Measurements from ENCODE around the gene CDKN2D.

Gene CDKN2D

GRCh38 chr19:10568826-10569651 lies at the start of gene CDKN2D:
Gene CDKN2D (minus strand): TSS chr19:10568979. CDS start chr19:10568653, 326 bp downstream.
- DNase-seq = peak; percentile 99

- DNase-seq = peak; percentile 69
These were observed 48.8 kb upstream of the CDKN2D start for GRCh38 chr19:10617409-10618121.

- DNase-seq = no peak
These were observed 46.7 kb upstream of the CDKN2D start for GRCh38 chr19:10615429-10616023.

DNA sequence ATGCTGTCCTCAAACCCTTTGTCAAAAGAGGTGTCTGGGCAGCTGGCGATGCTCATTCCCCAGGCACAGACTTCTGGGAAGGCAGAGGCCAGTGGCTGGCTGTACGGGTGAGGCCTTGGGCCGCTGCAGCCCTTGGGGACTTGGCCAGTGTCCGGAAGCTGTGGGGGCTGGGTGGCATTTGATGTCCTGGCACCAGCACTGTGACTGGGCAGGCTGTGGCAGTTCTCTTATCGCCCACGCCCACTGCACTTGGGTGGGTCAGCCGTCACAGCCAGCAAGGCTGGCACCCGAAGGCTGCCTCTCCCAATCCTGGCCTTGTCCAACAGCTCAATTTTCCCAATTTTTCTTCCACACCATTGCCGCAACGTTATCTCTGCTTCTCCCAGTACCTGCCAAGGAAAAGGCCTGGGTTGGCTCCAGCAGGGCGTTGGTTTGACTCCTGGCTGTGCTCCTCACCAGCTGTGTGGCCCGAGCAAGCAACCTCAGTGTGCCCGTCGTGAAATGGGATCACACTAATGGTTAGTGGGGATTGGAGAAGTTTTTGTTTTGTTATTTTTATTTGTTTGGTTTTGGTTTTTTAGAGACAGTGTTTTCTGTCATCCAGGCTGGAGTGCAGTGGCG lies 43.8 kb upstream of the CDKN2D start:
- peak; percentile 78 for DNase-seq

DNA sequence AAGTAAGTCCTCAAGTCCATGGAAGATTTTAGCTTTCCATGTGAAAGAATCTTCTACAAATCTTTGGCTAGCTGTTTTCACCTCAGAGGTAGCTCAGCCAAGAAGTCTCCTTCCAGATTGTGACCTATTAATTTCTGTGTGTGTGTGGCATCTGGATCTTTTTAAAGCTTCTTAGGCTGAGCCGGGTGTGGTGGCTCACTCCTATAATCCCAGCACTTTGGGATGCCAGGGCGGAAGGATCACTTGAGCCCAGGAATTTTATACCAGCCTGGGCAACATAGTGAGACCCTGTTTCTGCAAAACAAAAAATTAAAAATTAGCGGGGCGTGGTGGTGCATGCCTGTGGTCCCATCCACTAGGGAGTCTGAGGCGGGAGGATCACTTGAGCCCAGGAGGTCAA lies 43.1 kb upstream of the CDKN2D start:
- no peak for DNase-seq

DNA sequence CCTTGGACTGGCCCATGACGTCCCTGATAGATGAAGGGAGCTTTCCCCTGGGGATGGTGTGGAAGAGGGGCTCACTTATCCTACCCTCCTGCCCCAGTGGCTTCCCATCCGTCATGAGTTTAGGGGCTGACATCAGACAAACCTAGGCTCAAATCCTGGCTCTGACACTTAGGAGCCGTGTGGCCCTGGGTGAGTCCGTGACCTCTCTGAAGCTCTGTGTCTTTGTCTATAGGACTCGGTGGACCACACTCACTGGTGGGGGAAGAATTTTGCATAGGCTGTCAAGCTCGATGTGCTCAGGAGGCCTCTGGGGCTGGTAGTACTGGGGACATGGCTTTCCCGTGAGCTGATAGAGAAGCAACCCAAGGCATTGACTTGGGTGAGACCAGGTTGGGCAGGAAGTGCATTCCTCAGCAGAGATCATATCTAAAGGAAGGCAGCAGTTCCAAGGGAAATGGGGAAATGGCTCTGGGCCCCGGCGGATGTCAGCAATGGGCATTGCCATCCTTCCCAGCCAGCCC lies 35.7 kb upstream of the CDKN2D start:
- peak; percentile 27 for DNase-seq

- peak; percentile 45 for DNase-seq
These were observed 35.2 kb upstream of the CDKN2D start for GRCh38 chr19:10603873-10604459.

DNA sequence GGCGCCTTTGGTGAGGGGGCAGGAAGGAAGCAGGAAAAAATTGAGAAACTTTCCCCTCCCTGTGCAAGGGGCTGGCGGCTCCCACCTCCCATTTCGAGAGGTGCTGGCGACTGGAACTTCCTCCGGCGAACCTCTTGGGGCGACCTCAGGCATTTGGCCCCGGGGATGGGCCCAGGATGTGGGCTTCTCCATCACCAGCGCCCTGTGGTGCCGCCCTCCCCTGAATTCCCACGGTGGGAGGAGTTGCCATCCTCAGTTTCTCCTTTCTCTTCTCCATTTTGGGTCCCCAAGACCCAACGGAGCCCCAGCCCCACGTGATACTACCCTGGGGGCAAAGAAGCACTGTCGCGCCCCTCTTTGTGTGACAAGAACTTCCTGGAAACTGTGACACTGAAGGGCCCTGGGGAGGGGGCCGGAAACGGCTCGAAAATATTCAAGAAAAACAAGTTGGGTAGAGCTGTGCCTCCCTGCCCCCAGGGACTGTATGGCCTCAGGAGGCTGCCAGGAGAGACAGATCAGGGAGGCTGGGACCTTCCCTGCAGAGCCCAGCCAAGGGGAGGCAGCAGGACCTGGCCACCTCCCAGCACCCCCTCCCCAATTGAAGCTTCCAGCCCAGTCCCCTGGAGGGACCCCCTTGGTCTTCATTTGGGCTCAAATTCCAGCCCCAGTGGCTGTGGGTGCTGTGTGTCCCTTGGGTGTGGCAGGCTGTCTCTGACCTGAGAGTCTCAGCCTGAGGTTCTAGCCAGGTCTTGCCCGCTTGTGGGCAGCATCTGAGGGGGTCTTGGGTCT lies 34.5 kb upstream of the CDKN2D start:
- DNase-seq = peak; percentile 64

DNA sequence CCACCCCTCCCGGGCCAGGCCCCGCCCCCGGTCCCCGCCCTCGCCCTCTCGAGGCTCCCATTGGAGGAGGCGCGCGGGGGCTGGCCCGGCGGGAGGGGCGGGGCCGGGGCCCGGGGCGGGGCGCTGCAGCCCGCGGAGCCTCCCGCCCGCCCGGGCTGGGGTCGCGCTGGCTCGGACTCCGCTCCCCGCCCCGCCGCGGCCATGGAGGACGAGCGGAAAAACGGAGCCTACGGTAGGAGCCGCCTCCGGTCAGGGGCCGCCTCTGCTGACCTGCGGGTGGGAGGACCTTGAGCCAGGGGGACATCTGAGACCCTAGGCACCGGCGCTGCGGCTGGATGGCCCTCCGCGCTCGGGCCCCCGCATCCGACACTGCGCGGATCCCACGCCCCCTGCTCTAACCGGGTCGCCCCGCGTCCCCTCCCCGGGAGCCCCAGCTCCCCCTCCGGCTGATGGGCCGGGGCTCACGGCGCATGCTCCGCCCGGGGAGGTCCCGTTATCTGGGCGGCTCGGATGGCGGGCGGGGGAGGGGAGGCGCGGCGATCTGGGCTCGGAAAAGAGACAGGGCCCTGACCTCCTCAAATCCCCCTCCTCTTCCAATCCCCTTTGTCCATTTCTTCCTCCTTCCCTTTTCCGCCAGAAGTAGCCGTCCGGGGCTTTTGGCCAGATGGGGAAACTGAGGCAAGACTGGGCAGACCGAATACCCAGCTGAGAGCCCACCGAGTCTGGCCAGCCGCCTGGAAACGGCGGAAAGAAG lies 33.7 kb upstream of the CDKN2D start:
- DNase-seq = peak; percentile 86

GRCh38 chr19:10601999-10602329 lies 33.2 kb upstream of the CDKN2D start:
- no peak for DNase-seq

DNA sequence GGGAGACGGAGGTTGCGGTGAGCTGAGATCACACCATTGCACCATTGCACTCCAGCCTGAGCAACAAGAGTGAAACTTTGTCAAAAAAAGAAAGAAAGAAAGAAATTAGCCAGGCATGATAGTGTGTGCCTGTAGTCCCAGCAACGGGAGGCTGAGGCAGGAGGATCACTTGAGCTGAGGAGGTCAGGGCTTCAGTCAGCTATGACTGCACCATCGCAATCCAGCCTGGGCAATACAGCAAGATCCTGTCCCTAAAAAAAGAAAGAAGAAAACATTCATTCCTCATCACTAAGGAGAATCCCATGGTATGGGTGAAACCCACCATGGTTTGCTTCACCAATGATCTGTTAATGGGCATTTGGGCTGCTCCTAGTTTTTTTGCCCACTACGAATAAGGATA lies 31.4 kb upstream of the CDKN2D start:
- DNase-seq = no peak

- DNase-seq = no peak
These were observed 25.2 kb upstream of the CDKN2D start for GRCh38 chr19:10593820-10594637.

GRCh38 chr19:10593148-10593547 lies 24.4 kb upstream of the CDKN2D start:
- DNase-seq = no peak

DNA sequence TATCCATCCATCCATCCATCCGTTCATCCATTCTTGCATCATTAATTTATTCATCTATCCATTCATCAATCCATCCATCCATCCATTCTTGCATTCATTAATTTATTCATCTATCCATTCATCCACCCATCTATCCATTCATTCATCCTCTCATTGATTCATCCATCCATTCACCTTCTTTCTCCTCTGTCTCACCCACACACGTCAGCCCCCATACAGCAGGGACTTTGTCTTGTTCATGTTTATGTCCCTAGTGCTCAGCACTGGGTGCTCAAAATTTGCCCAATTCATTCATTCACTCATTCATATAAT lies 19.0 kb upstream of the CDKN2D start:
- DNase-seq = no peak

DNA sequence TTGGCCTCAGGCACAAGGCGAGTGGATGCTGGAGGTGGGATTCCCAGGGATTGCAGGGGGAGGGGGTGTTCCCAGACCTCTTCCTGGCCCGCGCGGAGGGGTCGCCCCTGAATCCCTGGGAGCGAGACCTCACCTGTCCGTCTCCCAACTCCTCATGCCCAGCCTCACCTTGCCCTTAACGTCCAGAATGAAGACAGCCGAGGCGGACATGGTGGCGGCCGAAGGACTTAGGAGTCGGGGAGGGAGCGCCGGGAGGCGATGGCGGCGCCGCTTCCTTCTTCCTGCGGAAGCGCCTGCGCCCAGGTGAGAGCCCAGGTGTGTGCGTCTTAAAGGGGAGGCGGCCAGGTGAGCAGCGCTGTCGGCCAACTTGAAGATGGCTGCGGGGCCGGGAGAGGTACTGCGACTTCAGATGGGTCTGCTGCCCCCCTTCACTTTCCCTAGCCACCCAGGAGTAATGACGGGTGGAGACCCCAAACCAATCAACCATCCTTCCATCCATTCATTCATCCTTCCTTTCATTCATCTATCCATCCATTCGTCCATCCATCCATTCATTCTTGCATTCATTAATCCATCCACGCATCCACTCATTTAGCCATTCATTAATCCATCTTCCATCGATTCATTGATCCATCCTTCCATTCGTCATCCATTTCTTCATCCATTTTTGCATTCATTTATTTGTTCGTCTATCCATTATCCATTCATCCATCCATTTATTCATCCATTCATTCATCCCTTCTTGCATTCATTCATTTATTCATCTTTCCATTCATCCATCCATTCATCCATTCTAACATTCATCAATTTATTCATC lies 18.5 kb upstream of the CDKN2D start, which contains the start of gene AP1M2:
TSS of gene AP1M2 (minus strand) at position 291 of the 817 bp plus-strand sequence. CDS start at position 210, 81 bp downstream.
- no peak for DNase-seq

GRCh38 chr19:10586396-10586795 lies 17.6 kb upstream of the CDKN2D start:
- no peak for DNase-seq

DNA sequence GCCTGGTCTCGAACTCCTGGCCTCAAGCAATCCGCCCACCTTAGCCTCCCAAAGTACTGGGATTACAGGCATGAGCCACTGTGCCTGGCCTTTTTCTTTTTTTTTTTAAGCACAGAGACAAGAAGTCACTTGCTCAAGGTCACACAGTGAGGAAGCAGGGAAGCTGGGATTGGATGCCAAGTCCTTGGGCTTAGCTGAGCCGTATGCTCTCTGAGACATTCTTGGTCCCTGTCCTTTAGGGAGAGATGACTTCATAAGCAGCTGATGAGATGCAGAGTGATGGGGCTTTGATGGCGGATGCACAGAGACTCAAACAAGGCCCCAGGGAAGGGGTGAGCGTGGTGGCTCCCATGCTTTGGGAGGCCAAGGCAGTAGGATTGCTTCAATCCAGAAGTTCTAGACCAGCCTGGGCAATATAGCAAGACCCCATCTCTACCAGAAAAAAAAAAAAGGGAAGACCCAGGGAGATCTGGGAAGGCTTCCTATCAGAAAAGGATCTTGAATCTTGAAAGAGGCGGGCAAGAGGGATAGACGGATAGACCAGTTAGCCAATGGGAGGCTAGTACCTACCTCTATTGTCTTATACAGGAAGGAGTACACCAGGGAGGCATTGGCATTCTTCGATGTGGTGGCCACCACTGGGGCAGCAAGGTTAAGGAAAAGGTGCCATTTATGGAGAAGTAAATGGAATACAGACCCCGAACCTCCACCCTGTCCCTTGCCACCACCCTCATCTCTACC lies 14.4 kb upstream of the CDKN2D start:
- no peak for DNase-seq

- DNase-seq = no peak
These were observed 13.3 kb upstream of the CDKN2D start for GRCh38 chr19:10582091-10582490.

Measured in hematopoietic multipotent progenitor cell treated with erythropoietin and hydrocortisone succinate and interleukin-3 and kit ligand, for 8 days (in vitro differentiated cells).